Muscle layer of colon (tissue), 2 donors: Measurements from ENCODE around the gene BPIFB4.
"Not testable (repeated sequence)": the region's sequence is repeated elsewhere in the genome, so short reads cannot be mapped to it uniquely, and the experiment has no call there.

Experiments used
- H3K27ac ChIP-seq: one replicate; pipeline ENCODE4 v1.7.0; 2013; ENCODE audit warnings: low read depth, mild to moderate bottlenecking, low read length, moderate library complexity
- H3K27me3 ChIP-seq, 2 donors: one replicate each; pipeline ENCODE4 v1.7.0; 2013; ENCODE audit warnings: low read length in 2 of 2, mild to moderate bottlenecking in 2 of 2; ENCODE audit not compliant: insufficient read depth in 2 of 2, control insufficient read depth in 1 of 2
- H3K36me3 ChIP-seq: one replicate; pipeline ENCODE4 v1.7.0; 2013; ENCODE audit warnings: mild to moderate bottlenecking, low read length; ENCODE audit not compliant: insufficient read depth
- H3K4me1 ChIP-seq: one replicate; pipeline ENCODE4 v1.7.0; 2013; ENCODE audit warnings: mild to moderate bottlenecking, low read length; ENCODE audit not compliant: insufficient read depth
- H3K4me3 ChIP-seq, 2 donors: one replicate each; pipeline ENCODE4 v1.7.0; 2013; ENCODE audit warnings: low read length in 2 of 2, low read depth in 1 of 2, mild to moderate bottlenecking in 1 of 2, moderate library complexity in 1 of 2
- H3K9ac ChIP-seq: one replicate; pipeline ENCODE4 v1.7.0; 2013; ENCODE audit warnings: low read length
- H3K9me3 ChIP-seq: one replicate; pipeline ENCODE4 v1.7.0; 2013; ENCODE audit warnings: mild to moderate bottlenecking, low read length
- donor health status: abdominal sarcoma.
- donor health status: Adenocarcinoma of cecum.

Gene BPIFB4

GRCh38 chr20:33042983-33043730 lies 36.3 kb upstream of the BPIFB4 start:
- no peaks in the 10 kb centered on the region for H3K9me3 ChIP-seq
- no peaks in the 10 kb centered on the region for H3K36me3 ChIP-seq
- H3K4me1 ChIP-seq, result no peaks in the 10 kb centered on the region
- H3K4me3 ChIP-seq, result no peak overlapping the region
- no peaks in the 10 kb centered on the region for H3K27me3 ChIP-seq
- no peak overlapping the region for H3K27ac ChIP-seq
- no peak overlapping the region for H3K9ac ChIP-seq

GRCh38 chr20:33043731-33044181 lies 35.7 kb upstream of the BPIFB4 start:
- H3K4me3 ChIP-seq, result no peak overlapping the region
- H3K36me3 ChIP-seq, result no peaks in the 10 kb centered on the region
- no peak overlapping the region for H3K27ac ChIP-seq
- no peak overlapping the region for H3K9ac ChIP-seq
- H3K27me3 ChIP-seq, result no peaks in the 10 kb centered on the region
- no peaks in the 10 kb centered on the region for H3K9me3 ChIP-seq
- H3K4me1 ChIP-seq, result no peaks in the 10 kb centered on the region

GRCh38 chr20:33045129-33045721 lies 34.2 kb upstream of the BPIFB4 start:
- H3K9me3 ChIP-seq, H3K4me1 ChIP-seq, H3K9ac ChIP-seq, H3K36me3 ChIP-seq, H3K27ac ChIP-seq, H3K4me3 ChIP-seq, H3K27me3 ChIP-seq: not testable (repeated sequence)

- H3K9me3 ChIP-seq, result no peaks in the 10 kb centered on the region
- H3K4me3 ChIP-seq, result no peak overlapping the region
- H3K4me1 ChIP-seq, result no peaks in the 10 kb centered on the region
- no peaks in the 10 kb centered on the region for H3K27me3 ChIP-seq
- no peaks in the 10 kb centered on the region for H3K36me3 ChIP-seq
- H3K27ac ChIP-seq, result no peak overlapping the region
- H3K9ac ChIP-seq, result no peak overlapping the region
These were observed 33.0 kb upstream of the BPIFB4 start for GRCh38 chr20:33046412-33046811.

GRCh38 chr20:33051333-33051732 lies 28.1 kb upstream of the BPIFB4 start:
- Histone ChIP-seq H3K27ac (no peak overlapping the region), H3K36me3 (no peaks in the 10 kb centered on the region), H3K9me3 (no peaks in the 10 kb centered on the region), H3K4me1 (no peaks in the 10 kb centered on the region), H3K27me3 (no peaks in the 10 kb centered on the region), H3K4me3 (no peak overlapping the region), H3K9ac (no peak overlapping the region)

GRCh38 chr20:33053291-33054106 lies 25.9 kb upstream of the BPIFB4 start, which contains the start of gene BPIFB3:
BPIFB3 (plus strand) TSS chr20:33053903; CDS start chr20:33055436, 1,533 bp downstream.
- Histone ChIP-seq H3K4me1 (no peaks in the 10 kb centered on the region), H3K36me3 (no peaks in the 10 kb centered on the region), H3K4me3 (no peak within 1 kb of the TSS), H3K9ac (no peak within 1 kb of the TSS), H3K27ac (no peak within 1 kb of the TSS), H3K27me3 (no peaks in the 10 kb centered on the region), H3K9me3 (no peaks in the 10 kb centered on the region)

GRCh38 chr20:33054381-33054780 lies 25.1 kb upstream of the BPIFB4 start:
- H3K4me3 ChIP-seq, result no peak overlapping the region

GRCh38 chr20:33054791-33055190 lies 24.7 kb upstream of the BPIFB4 start:
- Histone ChIP-seq H3K4me3 (no peak overlapping the region), H3K9ac (no peak overlapping the region)

More at GRCh38 chr20:33054381-33054780, 25.1 kb upstream of the BPIFB4 start:
- Histone ChIP-seq H3K27ac (no peak overlapping the region), H3K36me3 (no peaks in the 10 kb centered on the region), H3K27me3 (no peaks in the 10 kb centered on the region), H3K9ac (no peak overlapping the region), H3K4me1 (no peaks in the 10 kb centered on the region), H3K9me3 (no peaks in the 10 kb centered on the region)

GRCh38 chr20:33059136-33059535 lies 20.3 kb upstream of the BPIFB4 start:
- Histone ChIP-seq H3K4me1 (no peaks in the 10 kb centered on the region), H3K9ac (no peak overlapping the region), H3K27me3 (no peaks in the 10 kb centered on the region), H3K36me3 (no peaks in the 10 kb centered on the region), H3K9me3 (no peaks in the 10 kb centered on the region), H3K4me3 (no peak overlapping the region), H3K27ac (no peak overlapping the region)

More at GRCh38 chr20:33054791-33055190, 24.7 kb upstream of the BPIFB4 start:
- Histone ChIP-seq H3K27ac (no peak overlapping the region), H3K36me3 (no peaks in the 10 kb centered on the region), H3K9me3 (no peaks in the 10 kb centered on the region), H3K27me3 (no peaks in the 10 kb centered on the region), H3K4me1 (no peaks in the 10 kb centered on the region)

- no peak overlapping the region for H3K27ac ChIP-seq
- no peak overlapping the region for H3K4me3 ChIP-seq
- H3K9ac ChIP-seq, result no peak overlapping the region
- H3K36me3 ChIP-seq, result no peaks in the 10 kb centered on the region
- H3K9me3 ChIP-seq, result no peaks in the 10 kb centered on the region
- no peaks in the 10 kb centered on the region for H3K4me1 ChIP-seq
- no peaks in the 10 kb centered on the region for H3K27me3 ChIP-seq
These were observed 19.6 kb upstream of the BPIFB4 start for GRCh38 chr20:33059741-33060390.

GRCh38 chr20:33061658-33062028 lies 17.8 kb upstream of the BPIFB4 start:
- H3K4me3 ChIP-seq, result no peak overlapping the region
- no peaks in the 10 kb centered on the region for H3K27me3 ChIP-seq
- no peaks in the 10 kb centered on the region for H3K4me1 ChIP-seq
- no peak overlapping the region for H3K27ac ChIP-seq
- H3K9ac ChIP-seq, result no peak overlapping the region
- H3K36me3 ChIP-seq, result no peaks in the 10 kb centered on the region
- no peaks in the 10 kb centered on the region for H3K9me3 ChIP-seq
